A549 (cell line): ENCODE results near the gene LRRC73.

ENCODE experiments used
- CBX2 ChIP-seq: fragments of 200-600 bp; sonication (generic); IDR thresholded peaks from 2 replicates; pipeline ENCODE4 v1.6.1; 2016; ENCODE audit warnings: low read depth, mild to moderate bottlenecking, borderline replicate concordance
- CHD2 ChIP-seq: fragments of 150-350 bp; IDR thresholded peaks from 2 replicates; pipeline ENCODE4 v1.6.1; 2014; ENCODE audit warnings: low read length; ENCODE audit not compliant: partially characterized antibody
- MAFK ChIP-seq: fragments of 450-650 bp; IDR thresholded peaks from 2 replicates; pipeline ENCODE4 v1.6.1; 2014; ENCODE audit not compliant: partially characterized antibody

GRCh38 chr6:43522547-43523261 is 12.6 kb upstream of the LRRC73 start:
- TF ChIP-seq MAFK: no peak
- TF ChIP-seq CHD2: no peak
- no peak for TF ChIP-seq CBX2
